HG02884 (cell line): ENCODE measurements around the gene RAB3D.
A peak's percentile ranks its signal among the peaks of the same experiment; 100 is the strongest.
"Not testable (repeated sequence)": the region's sequence is repeated elsewhere in the genome, so short reads cannot be mapped to it uniquely, and the experiment has no call there.

Experiments used
- ATAC-seq: cut with Tn5 transposase; IDR thresholded peaks from one replicate; pipeline ENCODE4 v1.9.1; 2021; ENCODE audit warnings: mild to moderate bottlenecking, moderate library complexity; ENCODE audit not compliant: unreplicated experiment

Gene RAB3D, protein sequence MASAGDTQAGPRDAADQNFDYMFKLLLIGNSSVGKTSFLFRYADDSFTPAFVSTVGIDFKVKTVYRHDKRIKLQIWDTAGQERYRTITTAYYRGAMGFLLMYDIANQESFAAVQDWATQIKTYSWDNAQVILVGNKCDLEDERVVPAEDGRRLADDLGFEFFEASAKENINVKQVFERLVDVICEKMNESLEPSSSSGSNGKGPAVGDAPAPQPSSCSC

DNA sequence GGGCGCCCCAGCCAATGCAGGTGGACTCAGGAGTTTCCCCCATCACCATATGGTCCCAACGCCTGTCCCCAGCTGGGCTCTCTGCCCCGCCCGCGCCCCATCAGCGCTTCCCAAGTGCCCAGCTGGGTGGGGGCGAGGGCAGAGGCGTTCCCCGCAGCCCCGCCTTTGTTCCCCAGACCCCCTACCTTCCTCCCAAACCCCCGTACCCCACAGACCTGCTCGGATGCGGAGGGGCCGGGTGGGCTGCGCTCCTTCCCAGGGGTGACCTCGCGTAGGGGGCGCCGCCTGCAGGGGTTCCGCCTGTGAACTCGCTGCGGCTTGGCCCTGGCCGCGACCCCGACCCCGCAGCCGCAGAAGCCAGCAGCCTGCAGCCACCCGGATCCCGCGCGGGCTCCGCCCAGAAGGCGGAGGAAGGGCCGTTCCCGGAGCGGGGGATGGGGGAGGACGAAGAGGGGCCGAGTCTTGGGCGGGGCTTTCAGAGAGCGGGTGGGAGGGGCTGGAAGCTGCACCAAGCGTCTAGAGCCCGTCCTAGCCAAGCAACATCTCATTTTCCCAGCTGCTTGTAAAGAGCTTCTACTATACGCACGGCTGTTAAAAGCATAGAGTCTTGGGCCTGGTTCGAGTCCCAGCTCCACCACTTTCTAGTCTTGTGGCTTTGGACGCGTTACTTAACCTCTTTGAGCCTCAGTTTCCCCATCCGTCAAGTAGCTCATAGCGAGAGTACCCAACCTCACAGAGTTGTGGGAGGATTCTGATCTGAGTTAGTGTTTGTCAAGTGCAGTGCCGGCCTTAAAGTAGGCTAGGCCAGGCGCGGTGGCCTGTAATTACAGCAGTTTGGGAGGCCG is at the start of gene RAB3D:
RAB3D (minus strand) TSS at position 404 of the 845 bp plus-strand sequence. CDS start 2,258 bp downstream, outside the sequence.
- ATAC-seq = no peak

DNA sequence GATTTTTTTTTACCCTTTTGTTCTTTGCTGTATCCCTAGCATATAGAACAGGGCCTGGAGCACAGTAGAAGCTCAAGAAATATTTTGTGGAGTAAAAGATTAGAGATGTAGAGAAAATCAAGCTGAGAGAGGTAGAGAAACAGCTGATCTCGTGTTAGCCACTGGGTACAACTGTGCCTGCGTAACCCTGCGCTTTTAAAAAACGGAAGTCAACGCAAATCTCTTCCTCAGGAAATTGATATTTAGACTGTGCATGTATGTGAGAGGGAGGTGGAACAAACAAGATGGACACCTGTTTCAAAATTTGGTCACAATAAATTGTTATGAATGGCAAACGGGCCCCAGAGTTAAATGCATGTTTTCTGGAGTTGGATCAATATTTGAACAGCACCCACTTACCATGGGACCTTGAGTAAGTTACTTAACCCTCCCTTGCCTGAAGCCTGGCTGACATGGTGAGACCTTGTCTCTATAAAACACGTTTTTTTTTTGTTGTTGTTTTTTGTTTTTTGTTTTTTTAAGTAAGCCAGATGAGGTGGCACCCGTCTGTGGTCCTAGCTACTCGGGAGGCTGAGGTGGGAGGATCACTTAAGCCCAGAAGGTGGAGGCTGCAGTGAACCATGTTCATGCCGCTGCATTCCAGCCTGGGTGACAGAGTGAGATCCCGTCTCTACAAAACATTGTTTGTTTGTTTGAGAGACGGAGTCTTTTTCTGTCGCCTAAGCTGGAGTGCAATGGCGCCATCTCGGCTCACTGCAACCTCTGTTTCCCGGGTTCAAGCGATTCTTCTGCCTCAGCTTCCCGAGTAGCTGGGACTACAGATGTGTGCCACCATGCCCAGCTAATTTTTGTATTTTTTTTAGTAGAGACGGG is 47.9 kb upstream of the RAB3D start:
- ATAC-seq = no peak

DNA sequence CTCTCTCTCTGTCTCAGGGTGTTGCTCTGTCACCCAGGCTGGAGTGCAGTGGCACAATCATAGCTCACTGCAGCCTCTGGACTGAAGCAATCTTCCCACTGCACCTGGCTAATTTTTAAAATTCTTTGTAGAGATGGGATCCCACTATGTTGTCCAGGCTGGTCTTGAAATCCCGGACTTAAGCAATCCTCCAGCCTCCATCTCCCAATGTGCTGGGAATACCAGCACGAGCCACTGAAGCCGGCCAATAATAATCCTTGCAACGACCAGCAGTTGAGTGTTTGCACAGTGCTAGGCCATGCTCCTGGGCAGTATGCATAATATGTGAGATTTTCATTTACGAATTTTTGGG is 45.3 kb upstream of the RAB3D start:
- ATAC-seq = no peak

DNA sequence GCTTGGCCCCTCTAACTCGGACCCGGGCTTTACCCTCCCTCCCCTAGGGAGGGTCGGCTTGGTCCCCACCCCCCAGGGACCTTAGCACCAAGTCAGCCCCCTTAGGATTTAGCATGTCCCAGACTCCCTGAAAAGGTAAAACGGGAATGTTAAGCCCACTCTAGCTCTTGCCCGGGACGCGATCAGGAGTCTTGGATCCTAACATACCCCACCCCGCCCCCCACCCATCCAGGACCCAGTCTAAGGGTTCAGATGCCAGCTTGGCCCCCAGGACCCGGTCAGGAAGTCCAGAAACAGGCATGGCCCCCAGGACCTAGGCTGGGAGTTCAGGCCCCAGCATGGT is 44.2 kb upstream of the RAB3D start:
- ATAC-seq = no peak

DNA sequence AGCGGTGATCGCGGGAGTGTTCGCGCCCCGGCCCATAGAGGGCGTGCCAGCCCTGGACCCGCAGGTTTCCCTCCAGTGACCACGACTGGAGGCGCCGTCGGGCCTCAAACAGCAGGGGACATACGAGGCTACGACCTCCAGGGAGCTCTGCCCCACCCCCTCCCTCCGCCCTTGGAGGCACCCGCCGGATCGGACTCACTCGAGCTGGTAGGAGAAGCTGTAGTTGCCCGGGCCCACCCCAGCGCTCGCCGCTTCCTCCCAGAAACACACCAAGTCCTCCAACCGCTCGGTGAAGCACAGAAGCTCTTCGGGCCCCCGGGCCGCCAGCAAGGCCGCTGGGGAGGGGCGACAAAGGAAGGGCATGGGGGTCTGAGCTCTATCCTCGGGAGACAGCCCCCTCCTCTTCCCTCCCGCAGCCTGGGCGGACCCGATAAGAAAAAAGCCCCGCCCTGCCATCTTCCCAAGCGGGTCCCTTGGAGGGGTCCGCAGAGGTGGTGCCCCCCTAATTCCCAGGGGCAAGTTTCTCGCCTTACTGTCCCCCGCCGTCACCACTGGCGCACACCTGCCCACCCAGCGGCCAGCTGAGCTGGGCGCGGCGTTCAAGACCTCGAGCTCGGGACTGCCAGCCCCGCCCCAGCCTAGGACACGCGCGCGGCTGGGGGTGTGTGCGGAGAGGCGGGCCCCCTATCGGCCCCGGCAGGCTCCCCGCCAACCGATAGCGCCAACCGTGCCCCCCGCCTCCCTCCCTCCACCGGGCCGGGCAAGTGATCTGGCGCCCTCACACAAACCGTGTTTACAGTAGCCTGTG is 43.6 kb upstream of the RAB3D start:
- no peak for ATAC-seq

DNA sequence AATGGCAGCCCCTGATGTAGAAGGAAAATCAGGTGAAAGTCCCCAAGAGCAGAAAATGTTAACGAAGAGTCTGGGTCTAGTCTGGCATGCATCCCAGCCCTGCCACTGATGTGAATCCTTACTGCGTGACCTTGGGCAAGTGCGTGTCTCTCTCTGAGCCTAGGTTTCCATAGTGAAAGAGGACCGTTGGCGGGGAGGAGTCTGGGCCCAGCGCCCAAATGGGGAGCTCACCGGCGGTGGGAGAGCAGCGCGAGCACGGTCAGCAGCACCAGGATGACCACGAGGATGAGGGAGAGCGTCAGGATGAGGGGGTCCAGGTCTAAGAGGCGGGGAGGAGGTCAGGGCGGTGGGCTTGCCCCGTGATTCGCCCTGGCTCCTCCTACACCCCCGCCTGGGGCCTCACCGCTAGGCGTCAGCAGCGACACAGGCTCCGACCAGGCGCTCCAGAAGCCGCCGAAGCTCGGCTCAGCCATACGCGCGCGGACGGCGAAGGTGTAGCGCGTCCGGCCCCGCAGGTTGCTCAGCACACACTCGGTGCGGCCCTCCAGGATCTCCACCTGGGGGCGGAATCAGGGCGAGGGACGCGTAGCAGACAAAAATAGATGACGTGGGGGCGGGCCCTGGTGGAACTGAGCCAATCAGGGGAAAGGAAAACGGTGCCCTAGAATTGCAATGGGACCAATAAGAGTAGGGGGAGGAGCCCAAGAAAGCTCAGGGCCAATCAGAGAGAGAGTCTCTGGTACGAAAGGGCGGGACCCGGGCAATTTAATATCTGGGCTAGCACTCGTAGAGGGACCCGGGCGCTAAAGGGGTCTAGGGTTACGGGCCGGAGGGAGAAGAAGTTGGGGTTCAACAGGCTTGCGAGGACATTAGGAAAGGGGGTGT is 41.4 kb upstream of the RAB3D start:
- peak; percentile 66 for ATAC-seq

DNA sequence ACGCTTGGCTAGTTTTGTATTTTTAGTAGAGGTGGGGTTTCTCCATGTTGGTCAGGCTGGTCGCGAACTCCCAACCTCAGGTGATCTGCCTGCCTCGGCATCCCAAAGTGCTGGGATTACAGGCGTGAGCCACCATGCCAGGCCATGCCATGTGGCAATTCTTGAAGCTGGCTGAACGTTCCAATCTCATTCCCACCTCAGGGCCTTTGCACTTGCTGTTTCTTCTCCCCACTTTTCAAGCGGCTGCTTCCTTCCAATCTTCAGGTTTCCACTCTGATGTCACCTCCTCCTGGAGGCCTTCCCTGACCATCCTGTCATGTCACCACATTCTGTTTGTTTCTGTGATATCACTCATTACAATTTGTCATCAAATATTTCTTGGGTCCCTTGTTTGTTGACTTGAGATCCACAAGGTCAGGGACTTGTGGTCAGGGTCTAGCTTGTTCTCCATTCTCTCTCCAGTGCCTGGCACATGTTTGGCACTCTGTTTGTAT is 40.4 kb upstream of the RAB3D start:
- ATAC-seq = no peak

DNA sequence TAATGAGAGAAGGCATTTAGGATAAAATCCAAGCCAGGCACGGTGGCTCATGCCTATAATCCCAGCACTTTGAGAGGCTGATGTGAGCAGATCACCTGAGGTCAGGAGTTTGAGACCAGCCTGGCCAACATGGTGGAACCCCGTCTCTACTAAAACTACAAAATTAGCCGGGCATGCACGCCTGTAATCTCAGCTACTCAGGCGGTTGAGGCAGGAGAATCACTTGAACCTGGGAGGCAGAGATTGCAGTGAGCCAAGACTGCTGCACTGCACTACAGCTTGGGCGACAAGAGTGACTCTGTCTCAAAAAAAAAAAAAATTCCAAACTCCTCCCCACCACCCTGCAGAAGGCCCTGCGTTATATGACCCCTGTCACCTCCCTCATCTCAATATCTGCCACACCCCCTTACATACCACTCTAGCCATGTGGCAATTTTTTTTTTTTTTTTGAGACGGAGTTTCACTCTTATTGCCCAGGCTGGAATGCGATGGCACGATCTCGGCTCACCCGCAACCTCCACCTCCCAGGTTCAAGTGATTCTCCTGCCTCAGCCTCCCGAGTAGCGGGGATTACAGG is 39.9 kb upstream of the RAB3D start:
- not testable (repeated sequence) for ATAC-seq

DNA sequence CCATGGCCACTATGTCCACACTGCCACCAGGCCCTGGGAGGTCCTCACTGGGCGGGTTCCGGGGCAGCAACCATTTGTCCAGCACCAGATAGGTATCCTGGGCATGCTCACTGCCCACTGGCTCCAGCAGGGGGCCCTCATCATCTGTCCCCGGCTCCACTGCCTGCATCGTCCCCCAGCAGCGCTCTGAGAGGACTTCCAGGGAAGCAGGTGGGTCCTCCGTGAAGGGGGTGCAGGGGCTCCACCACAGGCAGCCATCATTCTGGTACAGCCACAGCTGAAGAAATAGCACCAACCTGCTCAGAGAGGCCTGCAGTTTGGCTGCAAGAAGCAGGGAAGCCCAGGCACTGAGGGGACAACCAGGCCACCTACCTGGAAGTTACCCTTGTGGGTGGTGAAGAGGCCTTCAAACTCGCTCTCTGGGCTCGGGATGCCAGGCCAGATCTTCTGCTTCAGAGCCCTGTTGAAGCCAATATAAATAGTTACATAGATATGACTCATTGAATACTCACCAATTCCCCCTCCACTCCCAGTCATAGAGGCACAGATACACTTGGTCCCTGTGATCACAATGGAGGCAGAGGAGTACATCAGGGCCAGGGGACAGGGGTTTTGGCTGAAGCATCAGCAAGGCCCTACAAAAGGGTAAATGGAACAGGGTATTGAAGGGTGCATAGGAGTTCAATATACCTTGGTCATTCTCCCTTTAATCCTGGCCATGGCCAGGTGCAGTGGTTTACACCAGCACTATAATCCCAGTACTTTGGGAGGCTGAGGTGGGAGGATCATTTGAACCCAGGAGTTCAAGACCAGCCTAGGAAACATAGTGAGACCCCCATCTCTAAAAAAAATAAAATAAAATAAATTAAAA is 39.1 kb upstream of the RAB3D start:
- ATAC-seq = no peak

DNA sequence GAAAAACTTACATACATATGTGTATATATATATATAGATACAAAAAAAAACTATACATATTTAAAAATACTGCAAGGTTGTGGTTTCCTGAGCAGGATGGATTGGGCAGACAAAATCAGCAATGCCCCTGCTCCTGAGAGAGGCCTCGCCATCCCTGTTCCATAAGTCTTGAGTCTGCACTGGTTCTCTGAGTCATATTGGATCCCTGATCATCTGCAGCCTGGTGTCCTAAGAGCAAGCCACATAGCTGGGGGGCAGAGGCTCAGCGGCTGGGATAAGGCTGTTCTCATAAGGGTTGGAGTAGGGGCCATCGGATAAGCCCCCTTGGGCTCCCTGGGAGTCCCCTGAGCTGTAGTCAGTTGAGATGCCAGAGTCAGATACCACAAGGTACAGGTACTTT is 38.3 kb upstream of the RAB3D start:
- no peak for ATAC-seq

DNA sequence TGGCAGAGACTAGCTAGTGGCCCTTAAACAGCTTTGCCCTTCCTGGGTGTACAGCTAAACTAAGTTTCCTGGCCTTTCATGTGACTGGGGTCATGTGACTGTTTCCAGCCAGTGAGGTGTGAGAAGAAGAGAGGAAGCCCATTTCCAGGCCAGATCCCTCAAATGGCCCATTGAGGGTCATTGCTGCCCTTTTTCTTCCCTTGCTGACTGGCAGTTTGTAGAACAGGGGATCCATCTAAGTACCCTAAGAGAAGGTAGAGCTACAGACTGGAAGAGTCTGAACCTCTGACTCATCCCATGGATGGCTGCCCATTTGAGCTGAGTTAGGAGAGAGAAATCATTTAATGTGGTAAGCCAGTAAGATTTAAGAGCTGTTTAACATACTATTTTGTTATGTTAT is 37.8 kb upstream of the RAB3D start:
- ATAC-seq = no peak

DNA sequence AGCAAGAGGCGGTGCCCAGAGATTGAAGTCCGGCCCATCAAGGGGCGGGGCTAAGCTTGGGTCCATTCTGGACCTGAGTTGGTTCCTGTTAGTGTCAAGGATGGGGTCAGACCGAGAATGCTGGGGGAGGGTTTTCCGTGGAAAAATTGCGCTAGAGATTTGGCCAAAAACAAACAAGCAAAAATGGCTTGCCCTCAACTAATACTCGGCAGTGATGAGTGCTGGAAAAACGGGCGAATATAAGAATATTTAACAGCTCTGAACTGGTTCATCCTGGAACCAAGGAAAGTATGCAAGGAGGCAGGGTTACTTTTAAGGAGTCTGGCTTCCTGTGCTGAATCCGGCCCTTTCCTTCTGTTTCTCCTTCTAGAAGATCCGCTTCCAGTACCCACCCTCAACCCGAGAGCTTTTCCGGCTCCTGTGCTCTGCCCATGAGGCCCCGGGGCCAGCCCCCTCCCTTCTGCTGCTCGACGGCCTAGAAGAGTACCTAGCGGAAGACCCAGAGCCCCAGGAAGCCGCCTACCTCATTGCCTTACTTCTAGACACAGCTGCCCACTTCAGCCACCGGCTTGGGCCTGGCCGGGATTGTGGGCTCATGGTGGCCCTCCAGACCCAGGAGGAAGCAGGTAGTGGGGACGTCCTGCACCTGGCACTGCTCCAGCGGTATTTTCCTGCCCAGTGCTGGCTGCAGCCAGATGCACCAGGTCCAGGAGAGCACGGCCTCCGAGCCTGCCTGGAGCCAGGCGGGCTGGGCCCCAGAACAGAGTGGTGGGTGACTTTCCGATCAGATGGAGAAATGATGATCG is 35.9 kb upstream of the RAB3D start:
- peak; percentile 29 for ATAC-seq

DNA sequence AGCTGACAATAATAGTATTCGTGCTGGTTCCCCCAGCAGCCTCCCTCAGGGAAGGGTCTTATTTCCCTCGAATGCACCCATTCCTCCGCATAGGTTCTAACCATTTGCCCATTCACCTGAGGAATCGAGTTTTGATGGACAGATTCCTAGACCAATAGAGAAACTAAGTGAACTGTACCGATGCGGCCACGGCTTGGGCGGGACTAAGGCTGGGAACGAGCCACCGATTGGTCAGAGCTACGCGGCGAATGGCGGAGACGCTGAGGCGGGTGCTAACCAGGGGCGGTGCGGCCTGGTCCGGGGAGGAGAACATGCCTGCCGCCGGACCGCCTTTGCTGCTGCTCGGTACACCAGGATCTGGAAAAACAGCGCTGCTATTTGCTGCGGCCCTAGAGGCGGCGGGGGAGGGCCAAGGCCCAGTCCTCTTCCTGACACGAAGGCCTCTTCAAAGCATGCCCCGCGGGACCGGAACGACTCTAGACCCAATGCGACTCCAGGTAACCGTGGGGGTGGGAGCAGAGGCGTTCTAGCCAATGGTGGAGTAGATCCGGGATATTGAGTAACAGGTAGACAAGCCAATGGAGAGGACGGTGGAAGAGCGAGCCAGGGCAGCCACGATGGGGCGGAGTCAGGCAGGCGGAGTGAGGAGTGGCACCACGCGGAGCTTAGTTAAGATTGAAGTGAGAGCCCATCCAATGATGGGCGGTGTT is 35.1 kb upstream of the RAB3D start, which contains the start of gene SWSAP1:
SWSAP1 (plus strand) TSS at position 234 of the 710 bp plus-strand sequence; CDS start at position 249, 15 bp downstream.
- peak; percentile 85 for ATAC-seq

DNA sequence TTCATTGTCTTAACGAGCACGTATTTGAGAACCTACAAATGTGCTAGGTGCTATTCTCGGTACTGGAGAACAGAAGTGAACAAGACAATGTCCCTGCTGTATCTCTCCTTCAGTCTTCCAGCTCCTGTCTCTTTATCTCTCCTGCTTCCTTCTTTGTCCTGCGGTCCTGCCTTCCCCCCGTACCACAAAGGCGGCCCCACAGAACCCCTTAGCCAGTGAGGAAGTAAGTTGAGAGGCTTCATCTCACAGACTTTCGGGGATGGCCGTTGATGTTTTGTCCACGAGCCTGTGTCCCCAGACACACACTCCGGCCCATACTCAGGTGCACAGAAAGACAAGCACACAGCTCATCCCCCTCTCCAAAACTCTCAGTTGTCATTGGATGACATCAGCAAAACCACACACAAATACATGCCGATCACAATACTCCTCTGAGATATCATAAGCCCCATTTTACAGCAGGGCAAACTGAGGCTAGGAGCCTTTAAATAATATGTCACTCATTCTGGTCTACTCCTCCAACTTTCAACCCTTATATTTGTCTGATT is 34.5 kb upstream of the RAB3D start:
- no peak for ATAC-seq

DNA sequence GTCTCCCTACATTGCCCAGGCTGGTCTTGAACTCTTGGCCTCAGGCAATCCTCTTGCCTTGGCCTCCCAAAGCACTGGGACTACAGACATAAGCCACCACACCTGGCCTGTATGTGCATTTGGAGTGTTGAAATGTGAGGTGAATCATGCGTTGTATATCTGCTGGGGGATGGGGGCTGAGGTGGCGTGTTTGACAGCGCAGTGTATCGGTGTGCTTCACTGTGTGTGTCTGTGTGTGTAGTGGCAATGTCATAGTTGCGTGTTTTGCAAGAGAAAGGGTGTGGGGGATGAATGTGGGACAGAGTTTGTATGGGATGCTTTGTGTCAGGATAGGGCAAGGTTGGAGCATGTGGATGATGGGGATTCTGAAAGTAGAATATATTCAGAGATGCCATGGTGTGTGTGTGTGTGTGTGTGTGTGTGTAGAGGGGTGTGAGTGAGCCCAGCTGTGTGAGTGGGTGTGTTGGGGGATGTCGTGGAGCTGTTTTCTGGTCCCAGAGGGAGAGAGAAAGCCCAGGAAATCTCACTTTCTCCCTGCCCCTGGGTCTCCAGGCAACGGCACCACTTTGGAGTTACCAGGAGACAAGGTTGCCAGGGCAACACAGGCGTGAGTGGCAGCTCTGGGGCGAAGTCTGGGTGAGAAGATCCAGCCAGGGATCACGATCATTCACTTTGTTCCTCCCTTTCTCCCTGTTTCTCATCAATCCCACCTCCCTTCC is 33.9 kb upstream of the RAB3D start:
- no peak for ATAC-seq

DNA sequence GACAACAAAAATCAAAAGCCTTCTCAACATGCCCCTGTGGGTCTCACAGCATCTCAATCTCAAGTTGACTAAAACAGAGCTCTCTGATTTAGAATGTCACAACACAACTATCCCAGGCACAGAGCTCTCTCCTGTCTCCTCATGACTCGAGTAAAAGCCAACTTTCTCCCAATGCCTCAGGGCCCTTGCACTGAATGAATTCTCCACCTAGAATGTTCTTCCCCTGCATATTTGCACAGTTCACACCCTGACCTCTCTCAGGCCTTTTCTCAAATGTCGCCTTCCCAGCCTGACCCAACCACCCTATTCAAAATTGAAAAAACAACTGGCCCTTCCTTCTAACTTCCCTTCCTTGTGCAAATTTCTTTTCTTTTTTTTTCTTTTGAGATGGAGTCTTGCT is 31.3 kb upstream of the RAB3D start:
- ATAC-seq = no peak
